ENCODE measurements around the gene ABCA9. TPM values are rescaled to one million over a fixed set of nuclear protein-coding genes. Genes with fewer than 3 reads are reported as not detected.

ABCA9 gene

GRCh38 chr17:68927516-68927915 lies 133.2 kb downstream of the ABCA9 start:
- Histone ChIP-seq H2BK5ac (ENCODE audit: low read length) (no peak overlapping the region), H2BK12ac (ENCODE audit: low read length) (no peak overlapping the region), H3K79me1 (ENCODE audit: low read depth, low read length) (no peaks in the 10 kb centered on the region), H3K18ac (ENCODE audit: low read length) (no peak overlapping the region), H2BK120ac (ENCODE audit: low read depth, low read length) (no peak overlapping the region), H3K9ac (ENCODE audit: low read depth, low read length, poor library complexity) (no peak overlapping the region), H3K27me3 (ENCODE audit: control insufficient read depth in 3 of 3, insufficient read depth in 3 of 3, low read depth in 1 of 3, low read length in 3 of 3) (no peaks in the 10 kb centered on the region), H4K91ac (ENCODE audit: low read depth, low read length, poor library complexity) (no peak overlapping the region), H2AK5ac (ENCODE audit: low read depth, low read length) (no peak overlapping the region), H2BK15ac (ENCODE audit: low read length) (no peak overlapping the region), H3K4me2 (ENCODE audit: insufficient read depth, low read length, poor library complexity, severe bottlenecking) (no peak overlapping the region), H3K36me3 (replicated peaks in 1 of 2; ENCODE audit: control insufficient read depth in 2 of 2, insufficient read depth in 2 of 2, low read length in 2 of 2) (no peaks in the 10 kb centered on the region), H2AFZ (ENCODE audit: low read length) (no peak overlapping the region), H3K23ac (ENCODE audit: low read depth, low read length, poor library complexity) (no peak overlapping the region), H3K14ac (ENCODE audit: low read length) (no peak overlapping the region), H3K9me3 (replicated peaks in 1 of 2; ENCODE audit: control insufficient read depth in 2 of 2, insufficient read depth in 1 of 2, low read depth in 1 of 2, low read length in 2 of 2) (no peaks in the 10 kb centered on the region), H4K8ac (ENCODE audit: low read depth, low read length) (no peak overlapping the region), H3K4me3 (ENCODE audit: low read length in 2 of 2) (no peak overlapping the region), H3K4me1 (ENCODE audit: control insufficient read depth in 2 of 2, insufficient read depth in 1 of 2, low read depth in 1 of 2, low read length in 2 of 2) (peaks cover 3 to 4% of the 10 kb centered on the region in 2 donors), H3K4ac (ENCODE audit: low read length) (no peak overlapping the region), H3K27ac (replicated peaks; ENCODE audit: low read length) (no peak overlapping the region)
- DNase-seq (ENCODE audit: low spot score): no peak
- WGBS, 2 donors (ENCODE audit: extremely low coverage in 2 of 2, insufficient read length in 2 of 2, insufficient replicate concordance in 1 of 2): no CpG with 5 or more reads among the region's 4 CpGs

DNA sequence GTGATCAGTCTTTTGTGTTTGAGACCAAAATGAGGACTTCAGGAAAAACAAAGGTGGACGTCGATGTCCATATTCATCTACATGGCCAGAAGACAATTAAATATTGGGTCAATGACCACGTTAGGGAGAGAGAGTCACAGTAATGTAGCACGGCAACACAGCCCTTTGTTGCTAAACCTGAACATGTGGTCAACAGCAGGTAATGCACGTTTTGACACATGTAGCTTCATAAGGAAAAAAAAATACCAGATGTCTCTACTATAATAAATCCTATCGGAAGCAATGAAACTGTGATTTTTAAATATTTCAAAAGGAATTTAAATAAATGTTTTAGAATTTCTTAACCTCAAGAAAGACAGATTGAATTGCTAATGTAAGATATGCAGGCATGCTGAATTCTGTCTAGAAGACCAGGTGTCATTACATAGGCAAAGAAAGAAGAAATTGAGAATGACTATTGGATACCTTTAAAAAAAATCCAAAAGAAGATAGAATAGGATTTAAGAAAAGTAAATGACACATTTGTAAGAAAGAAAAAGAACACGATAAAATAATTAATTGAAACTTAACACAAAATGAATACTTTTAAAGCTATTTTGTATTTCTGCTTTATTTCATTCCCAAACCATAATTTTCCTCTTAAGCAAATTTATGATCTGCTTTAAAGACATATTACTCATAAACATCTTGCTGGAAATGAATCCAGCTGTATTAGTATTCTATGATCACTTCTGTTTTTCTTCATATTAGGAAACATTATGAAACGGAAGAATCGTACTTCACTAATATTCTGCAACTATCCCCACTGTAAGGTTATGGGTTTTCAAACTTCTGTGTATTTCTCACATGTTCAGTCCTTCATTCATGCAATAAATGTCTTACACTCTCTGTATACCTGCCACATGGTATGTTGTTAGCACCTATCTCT lies 135.7 kb downstream of the ABCA9 start:
- DNase-seq (ENCODE audit: low spot score): no peak
- no CpG with 5 or more reads among the region's 9 CpGs for WGBS, 2 donors (ENCODE audit: extremely low coverage in 2 of 2, insufficient read length in 2 of 2, insufficient replicate concordance in 1 of 2)
- H3K79me1 ChIP-seq (ENCODE audit: low read depth, low read length): no peaks in the 10 kb centered on the region

More for the DNA sequence above, 135.7 kb downstream of the ABCA9 start:
- H3K9me3 ChIP-seq (replicated peaks in 1 of 2; ENCODE audit: control insufficient read depth in 2 of 2, insufficient read depth in 1 of 2, low read depth in 1 of 2, low read length in 2 of 2): no peaks in the 10 kb centered on the region
- H3K9ac ChIP-seq (ENCODE audit: low read depth, low read length, poor library complexity): no peak overlapping the region
- H2BK120ac ChIP-seq (ENCODE audit: low read depth, low read length): no peak overlapping the region
- no peak overlapping the region for H2BK5ac ChIP-seq (ENCODE audit: low read length)
- H3K4ac ChIP-seq (ENCODE audit: low read length): no peak overlapping the region
- H2BK12ac ChIP-seq (ENCODE audit: low read length): no peak overlapping the region
- H3K4me1 ChIP-seq (ENCODE audit: control insufficient read depth in 2 of 2, insufficient read depth in 1 of 2, low read depth in 1 of 2, low read length in 2 of 2): peaks cover 2 to 3% of the 10 kb centered on the region in 2 donors
- H3K14ac ChIP-seq (ENCODE audit: low read length): no peak overlapping the region
- H2AK5ac ChIP-seq (ENCODE audit: low read depth, low read length): no peak overlapping the region
- no peak overlapping the region for H2AFZ ChIP-seq (ENCODE audit: low read length)
- no peak overlapping the region for H3K4me3 ChIP-seq (ENCODE audit: low read length in 2 of 2)
- H3K36me3 ChIP-seq (replicated peaks in 1 of 2; ENCODE audit: control insufficient read depth in 2 of 2, insufficient read depth in 2 of 2, low read length in 2 of 2): no peaks in the 10 kb centered on the region
- no peaks in the 10 kb centered on the region for H3K27me3 ChIP-seq (ENCODE audit: control insufficient read depth in 3 of 3, insufficient read depth in 3 of 3, low read depth in 1 of 3, low read length in 3 of 3)
- no peak overlapping the region for H4K8ac ChIP-seq (ENCODE audit: low read depth, low read length)
- no peak overlapping the region for H2BK15ac ChIP-seq (ENCODE audit: low read length)
- no peak overlapping the region for H3K23ac ChIP-seq (ENCODE audit: low read depth, low read length, poor library complexity)
- no peak overlapping the region for H4K91ac ChIP-seq (ENCODE audit: low read depth, low read length, poor library complexity)
- H3K4me2 ChIP-seq (ENCODE audit: insufficient read depth, low read length, poor library complexity, severe bottlenecking): no peak overlapping the region
- H3K18ac ChIP-seq (ENCODE audit: low read length): no peak overlapping the region
- no peak overlapping the region for H3K27ac ChIP-seq (replicated peaks; ENCODE audit: low read length)

Small RNA genes within 50 kb of the gene (small RNA-seq; reads per million reads assigned to genes)
- gene MIR4524B (ENCODE audit: insufficient read depth): not detected

Measured in neuronal stem cell (in vitro differentiated cells).